ENCODE data around the gene MRPL43. TPM values are rescaled to one million over a fixed set of nuclear protein-coding genes. Genes with fewer than 3 reads are reported as not detected.

The MRPL43 gene
- total RNA-seq, 1 experiment from 2014 or later, result 86.3 TPM

- no peak for DNase-seq (ENCODE audit: low read depth)
Observed at GRCh38 chr10:100968062-100968736, 19.1 kb downstream of the MRPL43 start.

DNA sequence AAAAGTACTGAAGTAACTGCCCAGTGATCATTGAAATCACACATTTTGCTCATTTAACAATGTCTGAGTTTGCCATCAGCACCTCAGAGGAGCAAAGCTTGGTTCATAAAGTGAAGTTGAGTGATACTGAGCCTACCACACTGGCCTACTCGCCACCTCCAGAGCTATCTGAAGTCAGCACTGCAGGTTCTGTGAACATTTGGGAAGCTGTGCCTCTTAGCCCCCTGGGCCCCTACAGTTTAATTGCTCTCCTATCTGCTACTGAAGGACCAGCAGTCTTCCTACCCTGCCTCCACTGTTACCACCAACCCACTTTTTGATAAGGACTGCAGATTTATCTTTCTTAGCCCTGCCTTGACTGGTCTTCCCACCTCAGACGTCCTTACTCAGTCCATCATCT lies 20.0 kb downstream of the MRPL43 start:
- DNase-seq (ENCODE audit: low read depth), result no peak

DNA sequence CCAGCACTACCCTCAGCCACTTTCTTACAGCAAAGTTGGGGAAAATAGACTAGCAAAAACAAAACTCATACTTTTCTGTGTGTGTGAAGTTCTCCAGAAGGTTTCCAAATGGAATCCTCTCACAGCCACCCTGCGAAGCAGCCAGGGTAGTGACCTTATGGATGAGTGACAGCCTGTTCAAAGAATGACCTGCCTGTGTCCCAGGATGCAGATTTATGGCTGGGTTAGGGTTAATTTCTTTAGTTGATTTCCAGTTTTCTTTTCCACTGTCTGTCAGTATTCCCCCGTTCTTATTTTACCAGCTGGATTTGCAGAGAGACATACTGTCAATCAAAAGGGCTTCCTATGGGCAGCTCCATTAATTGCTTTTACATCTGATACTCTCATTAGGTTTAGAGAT lies 20.4 kb downstream of the MRPL43 start:
- DNase-seq (ENCODE audit: low read depth), result no peak

DNA sequence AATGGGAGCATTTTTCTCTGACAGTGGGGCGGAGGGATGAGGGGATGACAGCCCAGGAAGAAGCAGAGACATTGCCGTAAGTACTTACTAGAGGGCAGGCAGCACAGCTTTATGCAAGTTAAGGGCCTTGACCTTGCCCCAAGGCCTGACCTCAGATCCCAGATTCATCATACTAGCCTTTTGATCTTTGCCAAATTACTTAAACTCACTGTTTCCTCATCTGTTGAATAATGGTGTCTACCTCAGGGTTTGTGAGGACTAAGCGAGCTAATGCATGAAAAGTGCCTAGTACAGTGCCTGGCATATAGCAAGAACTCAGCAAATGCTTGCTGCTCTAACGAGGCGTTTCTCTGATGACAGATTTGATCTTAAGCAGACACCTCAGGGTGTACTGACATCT lies 21.5 kb downstream of the MRPL43 start:
- DNase-seq (ENCODE audit: low read depth), result no peak

- DNase-seq (ENCODE audit: low read depth), result no peak
Observed at GRCh38 chr10:100963826-100964225, 23.5 kb downstream of the MRPL43 start.

- DNase-seq (ENCODE audit: low read depth), result no peak
Observed at GRCh38 chr10:100962351-100963080, 24.8 kb downstream of the MRPL43 start.

GRCh38 chr10:100960251-100960650 lies 27.0 kb downstream of the MRPL43 start:
- no peak for DNase-seq (ENCODE audit: low read depth)

GRCh38 chr10:100948916-100949315 lies 38.4 kb downstream of the MRPL43 start:
- DNase-seq (ENCODE audit: low read depth), result no peak

DNA sequence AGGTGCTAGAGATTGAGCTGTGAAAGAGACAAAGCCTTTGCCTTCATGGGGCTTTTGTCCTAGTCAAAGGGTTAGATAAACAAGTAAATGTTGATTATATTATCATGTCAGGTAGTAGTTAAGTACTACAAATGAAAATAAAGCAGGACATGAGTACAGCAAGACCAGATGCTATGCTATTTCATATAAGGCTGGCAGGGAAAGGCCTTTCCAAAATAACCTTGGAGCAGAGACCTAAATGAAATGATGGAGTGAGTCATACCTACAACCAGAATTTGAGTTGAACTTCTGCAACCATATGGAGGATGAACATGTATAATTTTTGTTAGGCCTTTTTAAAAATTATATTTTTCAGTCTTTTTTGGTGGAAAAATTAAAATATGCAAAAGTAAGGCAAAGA lies 41.5 kb downstream of the MRPL43 start:
- no peak for DNase-seq (ENCODE audit: low read depth)

DNA sequence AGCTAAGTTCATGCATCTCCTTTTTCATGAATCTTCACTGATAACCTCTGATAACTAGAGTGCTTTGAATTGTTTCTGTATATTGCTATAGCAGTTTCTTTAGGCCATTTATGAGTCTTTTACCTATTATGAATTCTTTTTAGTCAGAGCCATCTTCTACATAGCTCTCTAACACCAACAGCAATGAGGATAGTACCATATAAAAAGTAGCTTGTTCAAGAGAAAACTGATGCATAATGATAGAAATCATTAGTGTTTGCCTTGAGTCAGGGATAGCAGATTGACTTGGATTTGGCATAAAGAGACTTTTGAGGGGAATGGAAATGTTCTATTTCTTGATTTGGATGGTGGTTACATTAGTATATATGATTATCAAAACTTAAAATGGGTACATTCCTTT lies 43.8 kb downstream of the MRPL43 start:
- DNase-seq (ENCODE audit: low read depth), result no peak

DNA sequence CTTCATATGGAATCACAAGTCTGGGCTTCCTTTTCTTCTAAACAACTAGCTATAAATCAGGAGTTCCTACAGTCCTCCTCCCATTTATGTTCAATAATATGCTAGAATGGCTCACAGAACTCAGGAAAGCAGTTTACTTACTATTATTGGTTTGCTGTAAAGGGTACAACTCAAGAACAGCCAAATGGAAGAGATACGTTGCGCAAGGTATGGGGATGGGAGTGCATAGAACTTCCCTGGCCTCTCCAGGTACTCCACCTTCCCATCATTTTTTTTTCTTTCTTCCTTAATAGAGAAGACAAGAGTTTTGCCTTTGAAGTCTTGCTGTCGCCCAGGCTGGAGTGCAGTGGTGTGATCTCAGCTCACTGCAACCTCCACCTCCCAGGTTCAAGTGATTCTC lies 45.1 kb downstream of the MRPL43 start:
- DNase-seq (ENCODE audit: low read depth), result no peak

- no peak for DNase-seq (ENCODE audit: low read depth)
Observed at GRCh38 chr10:100939763-100940344, 47.4 kb downstream of the MRPL43 start.

Other genes with a start within 250 kb of the MRPL43 start
- gene PAX2, start 241.9 kb downstream of the MRPL43 start, total RNA-seq (2014; rRNA removed; shearing (Covaris generic)), result not detected in 2 replicates
- gene SLF2, start 74.5 kb downstream of the MRPL43 start, total RNA-seq (2014; rRNA removed; shearing (Covaris generic)), result 20.5 and 23.1 TPM in 2 replicates
- gene SEMA4G, start 18.0 kb downstream of the MRPL43 start, total RNA-seq (2014; rRNA removed; shearing (Covaris generic)), result 0.49 and 0.84 TPM in 2 replicates
- 6.4 and 7.8 TPM in 2 replicates for gene TWNK, start within 50 bp of the MRPL43 start, total RNA-seq (2014; rRNA removed; shearing (Covaris generic))
- gene LZTS2, start 12.3 kb upstream of the MRPL43 start, total RNA-seq (2014; rRNA removed; shearing (Covaris generic)), result 20.3 and 29.7 TPM in 2 replicates
- gene PDZD7, start 43.6 kb upstream of the MRPL43 start, total RNA-seq (2014; rRNA removed; shearing (Covaris generic)), result 2.0 and 2.8 TPM in 2 replicates
- 115 and 125 TPM in 2 replicates for gene SFXN3, start 43.7 kb upstream of the MRPL43 start, total RNA-seq (2014; rRNA removed; shearing (Covaris generic))
- 8.1 and 11.4 TPM in 2 replicates for gene KAZALD1, start 74.5 kb upstream of the MRPL43 start, total RNA-seq (2014; rRNA removed; shearing (Covaris generic))
- not detected in 2 replicates for gene TLX1, start 143.8 kb upstream of the MRPL43 start, total RNA-seq (2014; rRNA removed; shearing (Covaris generic))
- not detected in 2 replicates for gene LBX1, start 242.0 kb upstream of the MRPL43 start, total RNA-seq (2014; rRNA removed; shearing (Covaris generic))